Cardiac fibroblast (primary cell): ENCODE measurements around the gene SSR2.
"Not testable (repeated sequence)": the region's sequence is repeated elsewhere in the genome, so short reads cannot be mapped to it uniquely, and the experiment has no call there.

ENCODE experiments used
- DNase-seq, 2 donors: peaks; one replicate each; pipeline versions ENCODE4 v3.0.0 to v3.0.0-alpha.2; 2010; ENCODE audit warnings: low read depth in 2 of 2
- H3K4me3 ChIP-seq, 2 donors: replicated peaks in 1 of 2; 1 replicate in 1 of 2; 2 replicates in 1 of 2; pipeline ENCODE4 v1.5.1; 2011; ENCODE audit warnings: low read depth in 2 of 2, low read length in 2 of 2, mild to moderate bottlenecking in 2 of 2, moderate library complexity in 1 of 2
- TF ChIP-seq, protein P1 (sequence below): IDR thresholded peaks from one replicate; pipeline ENCODE4 v1.5.1; 2011; ENCODE audit warnings: low read depth, mild to moderate bottlenecking, low read length, inconsistent platforms

SSR2 gene

DNA sequence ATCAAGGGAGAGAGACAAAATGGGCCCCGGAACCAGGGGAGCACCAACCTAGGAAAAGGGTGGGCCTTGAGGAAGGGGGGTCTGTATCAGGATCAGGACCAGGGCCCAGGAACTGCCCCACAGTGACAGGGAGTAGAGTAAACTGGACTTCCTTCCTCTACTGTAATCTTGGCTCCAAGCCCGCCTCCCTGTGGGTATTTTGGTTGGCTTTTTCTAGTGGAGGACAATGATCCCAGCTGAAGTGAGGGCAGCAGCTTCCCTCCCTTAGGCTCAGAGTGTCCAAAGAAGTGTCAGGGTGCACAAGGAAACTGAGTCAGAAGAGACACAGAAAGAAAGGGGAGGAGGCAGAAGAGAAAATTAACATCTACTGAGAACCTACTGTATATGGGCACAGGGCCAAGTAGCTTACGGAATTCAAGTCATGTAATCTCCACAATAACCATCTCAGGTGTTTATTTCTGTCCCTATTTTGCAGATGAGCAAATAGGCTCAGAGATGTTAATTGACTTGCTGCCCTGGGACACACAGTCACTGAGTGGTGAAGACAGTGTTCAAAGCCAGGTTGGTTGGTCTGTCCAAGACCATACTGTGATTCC is 28.0 kb upstream of the SSR2 start:
- no peak overlapping the region for H3K4me3 ChIP-seq
- TF ChIP-seq, protein P1, sequence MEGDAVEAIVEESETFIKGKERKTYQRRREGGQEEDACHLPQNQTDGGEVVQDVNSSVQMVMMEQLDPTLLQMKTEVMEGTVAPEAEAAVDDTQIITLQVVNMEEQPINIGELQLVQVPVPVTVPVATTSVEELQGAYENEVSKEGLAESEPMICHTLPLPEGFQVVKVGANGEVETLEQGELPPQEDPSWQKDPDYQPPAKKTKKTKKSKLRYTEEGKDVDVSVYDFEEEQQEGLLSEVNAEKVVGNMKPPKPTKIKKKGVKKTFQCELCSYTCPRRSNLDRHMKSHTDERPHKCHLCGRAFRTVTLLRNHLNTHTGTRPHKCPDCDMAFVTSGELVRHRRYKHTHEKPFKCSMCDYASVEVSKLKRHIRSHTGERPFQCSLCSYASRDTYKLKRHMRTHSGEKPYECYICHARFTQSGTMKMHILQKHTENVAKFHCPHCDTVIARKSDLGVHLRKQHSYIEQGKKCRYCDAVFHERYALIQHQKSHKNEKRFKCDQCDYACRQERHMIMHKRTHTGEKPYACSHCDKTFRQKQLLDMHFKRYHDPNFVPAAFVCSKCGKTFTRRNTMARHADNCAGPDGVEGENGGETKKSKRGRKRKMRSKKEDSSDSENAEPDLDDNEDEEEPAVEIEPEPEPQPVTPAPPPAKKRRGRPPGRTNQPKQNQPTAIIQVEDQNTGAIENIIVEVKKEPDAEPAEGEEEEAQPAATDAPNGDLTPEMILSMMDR = no peak

DNA sequence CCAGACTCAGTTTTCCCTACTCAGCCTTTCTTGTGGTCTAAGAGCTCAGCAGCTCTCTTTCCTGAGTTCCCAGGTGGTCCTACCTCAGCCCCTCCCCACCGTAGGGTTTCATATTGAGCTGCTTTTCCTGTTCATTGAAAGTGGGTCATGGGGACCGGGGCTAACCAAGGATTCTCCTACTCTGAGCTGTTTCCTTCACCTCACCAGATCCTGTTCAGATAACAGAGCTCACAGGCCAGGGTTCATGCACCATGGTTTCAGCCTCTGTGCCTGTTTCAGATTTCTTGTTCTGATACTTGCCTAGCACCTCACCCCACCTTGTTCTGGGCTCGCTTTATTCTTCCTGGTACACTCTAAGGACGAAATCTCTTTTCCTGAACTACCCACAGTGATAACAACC is 24.3 kb upstream of the SSR2 start:
- TF ChIP-seq, protein P1 = no peak
- DNase-seq = no peak
- H3K4me3 ChIP-seq = no peak overlapping the region

More for the DNA sequence above, 28.0 kb upstream of the SSR2 start:
- no peak for DNase-seq

DNA sequence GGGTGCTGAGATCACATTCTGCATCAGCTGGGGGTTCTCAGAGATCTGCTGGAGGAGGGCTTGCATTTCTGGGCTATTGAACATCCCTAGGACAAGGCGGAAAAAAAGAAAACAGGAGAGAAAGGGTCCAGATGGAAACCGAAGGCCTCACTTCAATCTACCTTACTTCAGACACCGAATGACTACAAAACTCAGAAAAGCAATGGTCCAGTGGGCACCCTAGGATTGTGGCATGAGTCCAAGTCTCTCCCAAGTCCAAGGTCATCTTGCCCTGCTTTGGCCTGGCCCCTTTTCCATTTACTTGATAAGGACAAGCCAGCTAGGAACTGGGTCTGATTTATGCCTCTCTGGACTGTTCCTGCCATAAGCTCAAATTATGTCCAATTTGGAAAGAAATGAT is 22.1 kb upstream of the SSR2 start:
- TF ChIP-seq, protein P1 = no peak
- DNase-seq = no peak
- H3K4me3 ChIP-seq = no peak overlapping the region

DNA sequence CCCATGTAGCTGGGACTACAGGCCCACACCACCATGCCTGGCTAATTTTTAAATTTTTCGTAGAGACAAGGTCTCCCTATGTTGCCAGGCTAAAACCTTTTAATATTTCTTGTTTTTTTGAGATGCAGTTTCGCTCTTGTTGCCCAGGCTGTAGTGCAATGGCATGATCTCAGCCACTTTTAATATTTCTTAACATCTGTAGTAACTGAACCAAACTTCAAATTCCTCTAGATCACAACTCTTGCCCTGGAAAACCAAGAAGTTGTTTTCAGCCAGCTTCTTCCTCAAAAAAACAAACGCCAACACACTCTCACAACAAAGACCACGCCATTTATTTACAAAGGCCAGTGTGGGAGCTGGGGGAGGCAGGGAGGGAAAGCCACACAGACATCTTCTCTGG is 14.2 kb upstream of the SSR2 start:
- H3K4me3 ChIP-seq, DNase-seq: not testable (repeated sequence)

DNA sequence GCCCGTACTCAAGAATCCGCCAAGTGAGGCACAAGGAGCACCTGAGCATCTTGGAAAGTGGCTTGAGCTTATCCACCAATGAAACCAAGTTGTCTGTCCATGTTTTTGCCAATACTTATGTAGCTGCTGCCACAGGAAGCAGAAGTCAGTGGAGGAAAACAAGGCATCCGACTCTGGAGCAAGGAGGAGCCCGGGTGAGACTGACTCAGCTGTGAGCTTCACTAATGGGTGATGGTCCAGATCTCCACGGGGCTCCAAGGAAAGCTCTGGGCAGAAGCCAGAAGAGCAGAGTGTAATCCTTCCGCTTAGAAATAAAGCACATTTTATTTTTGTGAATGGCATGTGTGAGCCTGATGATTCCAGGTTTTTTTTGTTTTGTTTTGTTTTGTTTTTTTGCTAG is 12.3 kb upstream of the SSR2 start:
- DNase-seq = peak; percentile 27 to 47
- no peak overlapping the region for H3K4me3 ChIP-seq
- TF ChIP-seq, protein P1 = no peak

DNA sequence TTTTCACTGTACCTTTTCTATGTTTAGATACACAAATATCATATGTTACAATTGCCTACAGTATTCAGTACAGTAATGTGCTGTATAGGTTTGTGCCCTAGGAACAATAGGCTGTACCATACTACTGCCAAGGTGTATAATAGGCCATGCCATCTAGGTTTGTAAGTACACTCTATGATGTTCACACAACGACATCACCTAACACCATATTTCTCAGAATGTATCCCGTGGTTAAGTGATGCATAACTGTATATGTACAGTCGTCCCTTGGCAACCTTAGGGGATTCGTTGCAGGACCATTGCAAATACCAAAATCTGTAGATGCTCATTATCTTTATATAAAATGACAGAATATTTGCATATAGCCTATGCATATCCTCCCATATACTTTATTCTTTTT is 5.8 kb upstream of the SSR2 start:
- TF ChIP-seq, protein P1 = no peak
- DNase-seq = no peak
- no peak overlapping the region for H3K4me3 ChIP-seq

DNA sequence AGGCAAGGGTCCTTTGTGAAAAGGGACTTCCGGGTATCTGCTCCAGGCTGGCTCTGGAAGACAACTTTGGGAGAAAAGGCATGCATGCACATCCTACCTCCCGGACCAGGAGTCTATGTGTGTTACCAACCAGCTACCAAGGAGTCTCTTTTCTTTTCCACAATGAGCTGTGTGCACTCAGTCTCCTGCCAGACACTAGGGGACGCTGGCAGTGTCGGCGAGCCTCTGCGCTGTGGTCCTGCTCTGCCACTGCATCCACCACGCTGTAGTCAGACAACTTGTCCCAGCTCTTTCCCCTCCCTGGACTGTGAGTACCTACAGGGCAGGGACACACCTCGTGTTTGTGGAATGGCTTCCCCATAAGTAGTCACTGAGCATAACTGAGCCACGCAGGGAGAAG is 5.1 kb upstream of the SSR2 start:
- peak; percentile 49 to 50 for DNase-seq
- TF ChIP-seq, protein P1 = peak; percentile 82
- no peak overlapping the region for H3K4me3 ChIP-seq
